ENCODE results near the gene GPR141.

GPR141 gene

DNA sequence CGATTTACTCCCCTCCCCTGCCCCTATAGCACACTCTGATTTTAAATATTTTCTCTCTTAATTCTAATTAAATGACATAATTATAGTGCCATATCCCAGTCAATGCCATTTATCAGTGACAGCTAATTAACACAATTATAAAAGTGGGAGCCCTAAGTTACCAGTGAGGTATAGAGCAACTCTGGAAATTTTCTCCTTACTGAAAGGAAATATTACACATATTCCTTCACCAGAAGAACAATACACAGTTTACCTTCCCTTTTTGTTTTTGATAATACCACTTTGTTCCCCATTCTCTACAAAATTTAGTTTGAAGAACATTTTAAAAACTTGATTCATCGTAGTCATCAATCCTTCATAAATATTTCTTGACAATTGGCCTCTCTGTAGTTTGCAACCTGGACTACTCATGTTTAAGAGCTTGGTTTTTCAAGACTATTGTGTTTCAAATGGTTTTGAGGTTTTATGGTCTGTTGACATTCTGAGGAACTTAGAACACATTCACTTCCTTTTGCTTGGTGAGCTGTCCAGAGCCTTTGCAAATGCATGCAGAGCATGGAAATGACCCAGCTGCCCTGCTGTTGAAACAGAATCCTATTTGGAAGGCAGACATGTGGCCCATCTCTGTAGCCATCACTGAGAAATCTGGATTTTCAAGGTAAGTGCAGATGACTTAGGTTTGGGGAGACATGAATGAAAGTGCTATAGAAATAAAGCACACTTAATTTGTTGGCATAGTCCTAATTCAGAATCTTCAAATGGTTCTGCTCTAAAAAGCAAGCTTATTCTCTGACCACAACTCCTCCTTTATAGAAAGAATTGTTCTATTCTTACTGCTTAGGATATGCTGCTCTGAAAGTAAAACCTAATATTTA lies at the start of gene GPR141:
Gene GPR141 (plus strand): TSS at position 521 of the 875 bp plus-strand sequence. CDS start 56,628 bp downstream, outside the sequence.
- no peak for DNase-seq (ENCODE audit: low read depth)

DNA sequence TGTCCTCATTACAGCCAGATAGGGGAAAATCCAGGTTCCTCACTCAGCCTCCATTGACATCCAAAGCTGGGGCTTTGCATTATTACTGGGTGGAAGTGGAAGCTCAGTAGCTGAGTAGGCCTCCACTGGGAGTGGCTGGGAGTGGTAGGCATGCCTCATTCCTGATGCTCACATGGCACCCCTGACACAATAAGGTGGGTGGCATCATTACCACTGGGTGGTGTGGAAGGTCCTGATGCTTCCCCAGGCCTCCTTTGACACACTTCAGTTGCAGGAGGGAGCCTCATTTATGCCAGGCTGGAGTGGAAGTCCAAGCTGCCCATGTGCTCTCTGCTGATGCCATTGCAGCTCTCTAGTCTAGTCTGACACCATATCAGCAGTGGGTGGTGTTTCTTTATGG lies 48.2 kb upstream of the GPR141 start:
- DNase-seq (ENCODE audit: low read depth): no peak

GRCh38 chr7:37642028-37642540 lies 41.5 kb upstream of the GPR141 start:
- DNase-seq (ENCODE audit: low read depth): no peak

GRCh38 chr7:37643876-37644275 lies 39.7 kb upstream of the GPR141 start:
- no peak for DNase-seq (ENCODE audit: low read depth)

DNA sequence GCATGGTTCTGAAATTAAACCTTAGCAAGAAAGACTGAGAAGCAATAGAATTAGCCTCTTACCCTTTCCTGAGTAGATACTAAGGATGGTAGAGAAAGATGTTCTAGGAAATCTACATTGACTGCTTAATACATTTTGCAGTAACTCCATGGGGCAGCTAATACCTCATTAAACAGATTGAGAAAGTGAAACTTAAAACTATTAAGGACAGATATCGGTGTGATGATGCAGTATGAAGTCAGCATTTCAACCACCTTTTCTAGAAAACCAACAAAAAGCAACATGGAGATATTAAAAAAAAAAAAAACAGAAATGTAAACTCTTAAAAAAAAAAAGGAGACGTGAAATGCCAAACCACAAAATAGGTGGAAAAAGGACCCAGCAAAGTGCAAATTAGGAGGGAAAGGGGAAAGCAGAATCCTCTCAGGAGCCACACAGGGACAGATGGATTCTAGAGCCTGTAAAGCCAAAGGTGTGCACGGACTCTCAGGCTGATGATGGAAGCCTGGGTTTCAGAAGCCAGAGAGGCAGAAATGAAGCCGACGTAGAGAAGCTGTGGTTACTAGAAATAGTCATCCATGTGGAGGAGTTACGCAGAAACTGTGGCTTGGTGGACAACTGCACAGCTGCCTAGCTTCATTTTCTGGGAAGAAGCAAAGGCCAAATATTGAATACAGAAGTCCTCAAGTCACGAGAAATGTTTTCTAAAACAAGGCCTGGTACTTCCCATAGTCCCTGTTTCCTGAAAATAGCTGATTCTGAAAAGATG lies 38.1 kb upstream of the GPR141 start:
- no peak for DNase-seq (ENCODE audit: low read depth)

DNA sequence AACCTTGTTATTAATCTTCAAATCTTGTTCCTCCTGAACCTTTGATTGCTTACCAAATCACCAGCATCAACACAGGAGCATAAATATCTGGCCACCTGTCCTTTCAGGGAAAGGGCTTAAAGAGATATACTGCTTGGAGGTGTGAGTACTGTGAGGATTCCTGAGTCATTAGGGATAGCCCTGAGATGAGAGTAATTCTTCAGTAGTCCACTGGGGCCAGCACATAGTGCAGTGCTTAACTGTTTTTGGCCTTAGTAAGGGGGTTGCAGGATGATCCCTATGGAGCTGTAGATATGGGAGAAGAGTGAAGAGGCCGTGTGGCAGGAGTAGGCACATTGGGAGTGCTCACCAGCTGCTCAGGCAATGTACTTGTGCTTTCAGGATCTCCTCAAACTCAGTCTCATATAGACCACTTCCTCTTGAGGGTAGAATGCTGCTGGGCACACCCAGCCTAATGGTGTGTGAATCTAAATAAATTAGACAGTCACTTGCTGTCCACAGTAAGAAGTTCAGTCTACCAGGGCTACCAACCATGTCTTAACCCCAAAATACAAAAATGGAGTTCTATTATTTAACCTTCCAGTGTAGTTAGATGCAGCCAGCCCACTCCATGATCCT lies 26.5 kb upstream of the GPR141 start:
- no peak for DNase-seq (ENCODE audit: low read depth)

DNA sequence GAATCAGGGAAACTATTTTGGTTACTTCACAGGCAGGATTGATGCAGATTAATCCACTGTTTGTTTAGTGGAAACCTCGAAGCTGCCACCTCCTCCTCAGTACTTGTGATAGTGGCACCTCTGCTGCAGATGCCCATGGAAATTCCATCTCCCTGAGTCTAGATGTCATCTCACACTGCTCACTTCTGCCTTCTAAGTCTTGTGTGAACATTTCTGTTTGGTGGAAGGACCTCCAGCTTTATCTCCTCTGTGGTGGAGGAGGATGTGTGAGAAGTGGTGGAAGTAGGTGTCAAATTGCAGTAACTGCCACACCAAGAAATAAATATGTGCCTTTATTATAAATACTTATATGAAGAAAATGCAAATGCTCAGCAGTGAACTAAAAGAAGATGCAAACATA lies 25.8 kb upstream of the GPR141 start:
- DNase-seq (ENCODE audit: low read depth): no peak

- no peak for DNase-seq (ENCODE audit: low read depth)
Measured at GRCh38 chr7:37659971-37660565, 23.5 kb upstream of the GPR141 start.

DNA sequence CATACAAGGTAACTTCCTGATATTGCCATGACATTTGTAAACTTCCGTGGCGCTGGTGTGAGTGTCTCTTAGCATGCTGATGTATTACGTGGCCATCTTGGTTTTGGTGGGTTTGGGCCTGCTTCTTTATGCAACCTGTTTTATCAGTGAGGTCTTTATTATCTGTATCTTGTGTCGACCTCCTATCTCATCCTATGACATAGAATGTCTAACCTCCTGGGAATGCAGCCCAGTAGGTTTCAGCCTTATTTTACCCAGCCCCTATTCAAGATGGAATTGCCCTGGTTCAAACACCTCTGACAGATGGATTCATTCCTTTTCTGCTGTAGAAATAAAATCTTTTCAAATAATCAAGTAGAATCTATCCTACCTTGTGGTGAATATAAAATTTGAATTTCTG lies 23.0 kb upstream of the GPR141 start:
- no peak for DNase-seq (ENCODE audit: low read depth)

GRCh38 chr7:37663693-37664092 lies 19.9 kb upstream of the GPR141 start:
- DNase-seq (ENCODE audit: low read depth): no peak

DNA sequence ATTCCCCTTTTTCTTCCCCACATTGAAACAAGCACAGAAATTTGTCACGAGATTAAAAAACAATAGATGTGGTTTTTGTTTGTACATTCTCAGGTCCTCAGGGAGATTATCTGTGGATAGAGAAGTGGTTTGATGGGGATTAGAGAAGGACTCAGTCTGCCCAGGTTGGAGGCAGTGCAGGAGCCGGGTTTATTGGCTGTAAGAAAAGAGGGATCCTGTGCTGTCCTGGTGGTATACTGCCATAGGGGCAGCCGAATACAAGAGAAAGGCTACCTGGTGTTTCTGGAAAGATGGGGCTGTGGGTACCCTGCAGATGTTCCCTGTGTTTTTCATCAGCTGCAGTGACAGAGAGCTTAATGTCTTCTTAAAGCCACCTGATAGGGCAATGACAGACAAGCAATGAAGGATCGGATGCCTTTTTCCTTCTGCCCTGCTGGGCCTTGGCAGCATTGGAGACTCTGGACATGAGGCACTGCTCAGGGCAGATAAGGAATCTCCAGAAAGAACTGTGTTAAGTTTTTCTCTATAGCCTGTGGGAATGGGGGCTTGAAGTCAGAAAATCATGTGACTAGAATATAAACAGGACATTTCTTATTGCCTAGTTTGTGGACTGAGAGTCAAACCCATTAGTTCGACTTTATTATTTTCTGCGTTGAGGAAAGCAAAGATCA lies 18.1 kb upstream of the GPR141 start:
- DNase-seq (ENCODE audit: low read depth): no peak

GRCh38 chr7:37666026-37666799 lies 17.4 kb upstream of the GPR141 start:
- no peak for DNase-seq (ENCODE audit: low read depth)

DNA sequence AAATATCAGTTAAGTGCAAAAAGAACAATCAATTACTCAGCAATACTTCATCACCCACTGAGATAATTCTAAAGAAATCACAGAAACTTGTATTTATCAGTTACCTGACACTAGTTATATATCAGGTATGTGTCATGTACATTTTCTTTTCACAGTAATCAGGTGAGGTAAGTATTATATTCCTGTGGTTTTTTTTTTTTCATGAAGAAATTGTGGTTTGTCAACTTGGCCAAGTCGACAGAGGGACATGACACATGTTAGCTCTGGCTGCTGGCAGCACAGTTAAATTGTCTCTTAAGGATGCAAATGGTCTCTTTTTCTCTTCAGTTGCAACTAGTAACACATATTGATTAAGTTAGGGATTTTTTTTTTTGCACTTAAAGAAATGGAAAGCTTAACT lies 13.7 kb upstream of the GPR141 start:
- DNase-seq (ENCODE audit: low read depth): no peak

- no peak for DNase-seq (ENCODE audit: low read depth)
Measured at GRCh38 chr7:37670436-37670835, 13.1 kb upstream of the GPR141 start.

DNA sequence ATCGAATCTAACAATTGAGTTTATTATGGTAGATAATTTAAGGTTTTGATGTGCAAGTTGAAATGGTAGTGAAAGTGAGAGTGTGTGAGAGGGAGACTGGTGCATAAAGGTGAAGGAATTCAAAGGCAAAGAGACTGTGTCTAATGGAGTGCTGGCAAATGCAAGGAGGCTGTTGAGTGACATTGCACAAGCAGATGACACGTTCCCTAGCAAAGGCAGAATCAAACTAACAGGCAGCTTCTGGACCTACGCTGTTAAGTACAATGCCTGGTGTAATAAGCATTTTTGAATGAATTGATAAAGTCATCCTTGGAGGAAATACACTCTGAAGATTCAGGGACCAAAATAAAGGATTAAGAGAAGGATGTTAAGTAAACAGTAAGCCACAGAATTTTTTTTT lies 11.7 kb upstream of the GPR141 start:
- no peak for DNase-seq (ENCODE audit: low read depth)

- DNase-seq (ENCODE audit: low read depth): no peak
Measured at GRCh38 chr7:37672926-37673325, 10.6 kb upstream of the GPR141 start.

GRCh38 chr7:37673523-37673922 lies 10.0 kb upstream of the GPR141 start:
- no peak for DNase-seq (ENCODE audit: low read depth)

GRCh38 chr7:37674531-37674930 lies 9.0 kb upstream of the GPR141 start:
- DNase-seq (ENCODE audit: low read depth): no peak

GRCh38 chr7:37675749-37676148 lies 7.8 kb upstream of the GPR141 start:
- DNase-seq (ENCODE audit: low read depth): no peak

DNA sequence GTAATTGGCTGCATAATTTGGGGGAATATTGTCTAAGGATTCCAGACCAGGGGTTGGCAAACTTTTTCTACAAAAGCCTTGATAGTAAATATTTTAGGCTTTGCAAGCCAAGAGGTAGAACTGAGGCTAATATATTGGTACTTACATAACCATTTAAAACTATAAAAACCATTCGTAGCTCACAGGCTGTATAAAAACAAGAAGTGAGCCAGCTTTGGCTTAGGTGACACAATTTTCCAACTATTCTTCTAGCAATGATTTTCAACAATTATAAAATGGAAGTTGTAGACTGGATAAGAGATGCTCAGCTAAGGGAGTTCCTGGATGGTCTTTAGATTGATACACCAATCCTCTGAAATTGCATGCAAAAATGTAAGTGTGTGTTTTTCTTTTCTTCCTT lies 1.4 kb downstream of the GPR141 start:
- no peak for DNase-seq (ENCODE audit: low read depth)
